ENCODE data around the gene MOCS1. TPM values are rescaled to one million over a fixed set of nuclear protein-coding genes. Genes with fewer than 3 reads are reported as not detected.
A peak's percentile ranks its signal among the peaks of the same experiment; 100 is the strongest.

The MOCS1 gene
- total RNA-seq: 16.7 and 21.8 TPM in 2 replicates
- 8.4 and 11.6 TPM in 2 replicates for polyA plus RNA-seq
- polyA plus RNA-seq (2012): 9.0 and 13.9 TPM in 2 replicates
- polyA minus RNA-seq (ENCODE audit: low replicate concordance): 20.0 and 35.0 TPM in 2 replicates

GRCh38 chr6:39934131-39934757 is at the start of gene MOCS1:
TSS of gene MOCS1 (minus strand) at chr6:39934462. CDS start at chr6:39934417, 45 bp downstream.
- Histone ChIP-seq H3K4me2 (ENCODE audit: extremely low read depth, insufficient read depth, low read length) (peak within 1 kb of the TSS; percentile 96), H2AFZ (ENCODE audit: low read length) (peak within 1 kb of the TSS; percentile 81), H3K36me3 (ENCODE audit: control insufficient read depth, insufficient read depth, low read length) (no peaks in the 10 kb centered on the region), H3K4me3 (replicated peaks in 1 of 4; ENCODE audit: control extremely low read depth in 1 of 4, insufficient read depth in 1 of 4, low read depth in 3 of 4, low read length in 4 of 4) (peak within 1 kb of the TSS; percentile 70 to 88 (median 84)), H3K9ac (ENCODE audit: insufficient read depth, low read length) (peak within 1 kb of the TSS; percentile 68), H3K79me2 (ENCODE audit: control insufficient read depth, insufficient read depth, low read length) (peaks cover 2% of the 10 kb centered on the region), H3K27ac (ENCODE audit: insufficient read depth, low read length) (no peak within 1 kb of the TSS), H4K20me1 (ENCODE audit: control insufficient read depth, extremely low read depth, insufficient read depth, low read length) (no peaks in the 10 kb centered on the region), H3K27me3 (ENCODE audit: control insufficient read depth, insufficient read depth, low read length) (no peaks in the 10 kb centered on the region), H3K4me1 (ENCODE audit: control insufficient read depth, extremely low read depth, insufficient read depth, low read length) (peaks cover 8% of the 10 kb centered on the region), H3K9me3 (ENCODE audit: control insufficient read depth, insufficient read depth, low read depth, low read length) (no peaks in the 10 kb centered on the region)
- TF ChIP-seq EZH2 (IDR thresholded peaks at IDR 0.05; ENCODE audit: low read length, missing control alignments) (no peak), CTCF (conservative IDR thresholded peaks at IDR 0.05 in 1 of 2, IDR thresholded peaks at IDR 0.05 in 1 of 2; ENCODE audit: low read depth in 1 of 2, low read length in 2 of 2) (no peak)
- peak; percentile 61 to 75 for DNase-seq (ENCODE audit: low read depth in 2 of 2)

DNA sequence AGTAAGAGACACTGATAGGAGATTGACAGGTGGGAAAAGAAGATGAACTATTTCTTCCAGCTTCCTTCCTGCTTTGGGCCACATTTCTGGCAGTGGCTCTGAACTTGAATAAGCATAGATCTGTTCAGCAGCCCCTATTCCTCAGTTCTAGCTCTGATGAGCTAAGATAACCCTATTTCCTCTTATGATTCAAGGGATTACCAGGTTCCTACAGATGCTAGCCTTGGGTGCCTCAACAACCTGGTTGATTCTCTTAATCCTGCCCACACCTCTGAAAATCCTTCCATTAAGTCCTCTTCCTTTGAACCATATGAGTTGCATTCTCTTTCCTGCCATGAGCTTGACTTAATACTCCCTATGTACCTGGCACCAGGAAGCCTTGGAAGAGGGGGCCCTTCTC is 49.8 kb upstream of the MOCS1 start:
- Histone ChIP-seq H3K4me3 (replicated peaks in 1 of 4; ENCODE audit: control extremely low read depth in 1 of 4, insufficient read depth in 1 of 4, low read depth in 3 of 4, low read length in 4 of 4) (no peak overlapping the region), H3K4me1 (ENCODE audit: control insufficient read depth, extremely low read depth, insufficient read depth, low read length) (peaks cover 7% of the 10 kb centered on the region), H3K9me3 (ENCODE audit: control insufficient read depth, insufficient read depth, low read depth, low read length) (no peaks in the 10 kb centered on the region), H4K20me1 (ENCODE audit: control insufficient read depth, extremely low read depth, insufficient read depth, low read length) (no peaks in the 10 kb centered on the region), H3K79me2 (ENCODE audit: control insufficient read depth, insufficient read depth, low read length) (no peaks in the 10 kb centered on the region), H3K36me3 (ENCODE audit: control insufficient read depth, insufficient read depth, low read length) (no peaks in the 10 kb centered on the region), H3K4me2 (ENCODE audit: extremely low read depth, insufficient read depth, low read length) (no peak overlapping the region), H2AFZ (ENCODE audit: low read length) (no peak overlapping the region), H3K27ac (ENCODE audit: insufficient read depth, low read length) (no peak overlapping the region), H3K27me3 (ENCODE audit: control insufficient read depth, insufficient read depth, low read length) (no peaks in the 10 kb centered on the region), H3K9ac (ENCODE audit: insufficient read depth, low read length) (no peak overlapping the region)
- TF ChIP-seq CTCF (conservative IDR thresholded peaks at IDR 0.05 in 1 of 2, IDR thresholded peaks at IDR 0.05 in 1 of 2; ENCODE audit: low read depth in 1 of 2, low read length in 2 of 2) (no peak), EZH2 (IDR thresholded peaks at IDR 0.05; ENCODE audit: low read length, missing control alignments) (no peak)
- no peak for DNase-seq (ENCODE audit: low read depth in 2 of 2)

DNA sequence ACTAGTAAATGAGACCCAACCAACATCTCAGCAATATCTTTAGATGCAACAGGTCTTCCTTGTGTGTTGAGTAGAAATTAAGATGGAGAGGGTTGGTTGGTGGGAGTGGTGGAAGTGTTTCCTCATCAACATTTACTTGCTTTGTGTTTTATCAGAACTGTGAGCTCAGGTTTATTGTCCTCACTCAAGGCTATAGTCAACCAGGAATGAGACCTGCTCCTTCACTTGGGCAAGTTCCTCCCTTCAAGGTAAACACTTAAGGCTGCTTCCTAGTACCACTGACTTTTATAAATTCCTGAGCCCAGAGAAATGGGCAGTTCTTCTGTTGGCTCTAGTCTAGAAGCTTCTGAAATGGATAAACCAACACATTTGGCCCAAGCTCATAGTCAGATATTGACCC is 48.9 kb upstream of the MOCS1 start:
- no peak overlapping the region for H3K9ac ChIP-seq (ENCODE audit: insufficient read depth, low read length)
- no peaks in the 10 kb centered on the region for H3K36me3 ChIP-seq (ENCODE audit: control insufficient read depth, insufficient read depth, low read length)
- H3K27me3 ChIP-seq (ENCODE audit: control insufficient read depth, insufficient read depth, low read length): no peaks in the 10 kb centered on the region
- H3K4me2 ChIP-seq (ENCODE audit: extremely low read depth, insufficient read depth, low read length): no peak overlapping the region
- DNase-seq (ENCODE audit: low read depth in 2 of 2): no peak
- no peaks in the 10 kb centered on the region for H3K79me2 ChIP-seq (ENCODE audit: control insufficient read depth, insufficient read depth, low read length)
- H3K9me3 ChIP-seq (ENCODE audit: control insufficient read depth, insufficient read depth, low read depth, low read length): no peaks in the 10 kb centered on the region
- no peak overlapping the region for H2AFZ ChIP-seq (ENCODE audit: low read length)
- no peaks in the 10 kb centered on the region for H4K20me1 ChIP-seq (ENCODE audit: control insufficient read depth, extremely low read depth, insufficient read depth, low read length)
- no peak overlapping the region for H3K27ac ChIP-seq (ENCODE audit: insufficient read depth, low read length)
- peaks cover 7% of the 10 kb centered on the region for H3K4me1 ChIP-seq (ENCODE audit: control insufficient read depth, extremely low read depth, insufficient read depth, low read length)
- H3K4me3 ChIP-seq (replicated peaks in 1 of 4; ENCODE audit: control extremely low read depth in 1 of 4, insufficient read depth in 1 of 4, low read depth in 3 of 4, low read length in 4 of 4): no peak overlapping the region
- TF ChIP-seq CTCF (conservative IDR thresholded peaks at IDR 0.05 in 1 of 2, IDR thresholded peaks at IDR 0.05 in 1 of 2; ENCODE audit: low read depth in 1 of 2, low read length in 2 of 2): no peak
- no peak for TF ChIP-seq EZH2 (IDR thresholded peaks at IDR 0.05; ENCODE audit: low read length, missing control alignments)
